Brain microvascular endothelial cell (primary cell): ENCODE results near the gene DAPK1.

Source experiments
- DNase-seq: peaks from one replicate; pipeline ENCODE4 v3.0.0-alpha.2; 2020
- H3K27ac ChIP-seq: fragments of 250-450 bp; sonication (Bioruptor Pico); 2 replicates; pipeline ENCODE4 v1.5.1; 2020; ENCODE audit warnings: mild to moderate bottlenecking, moderate library complexity
- H3K27me3 ChIP-seq: fragments of 250-450 bp; sonication (Bioruptor Pico); replicated peaks from 2 replicates; pipeline ENCODE4 v1.5.1; 2020; ENCODE audit warnings: mild to moderate bottlenecking
- H3K36me3 ChIP-seq: fragments of 250-450 bp; sonication (Bioruptor Pico); replicated peaks from 2 replicates; pipeline ENCODE4 v1.5.1; 2020; ENCODE audit warnings: mild to moderate bottlenecking
- H3K4me3 ChIP-seq: 2 replicates; pipeline ENCODE4 v1.5.1; 2011; ENCODE audit warnings: low read depth, mild to moderate bottlenecking, control low read depth, low read length, moderate library complexity
- CTCF ChIP-seq: IDR thresholded peaks from 2 replicates; pipeline ENCODE4 v1.5.1; 2011; ENCODE audit warnings: low read depth, mild to moderate bottlenecking, moderate library complexity, low read length, control low read depth, inconsistent platforms; ENCODE audit errors: missing control alignments
- in situ Hi-C: cut with HindIII; loops from 2 replicates; pipeline ENCODE4 v1.10.0; 2017; ENCODE audit warnings: low sequenced_read_pairs, low pct_ligation_motif_present

Gene DAPK1

DNA sequence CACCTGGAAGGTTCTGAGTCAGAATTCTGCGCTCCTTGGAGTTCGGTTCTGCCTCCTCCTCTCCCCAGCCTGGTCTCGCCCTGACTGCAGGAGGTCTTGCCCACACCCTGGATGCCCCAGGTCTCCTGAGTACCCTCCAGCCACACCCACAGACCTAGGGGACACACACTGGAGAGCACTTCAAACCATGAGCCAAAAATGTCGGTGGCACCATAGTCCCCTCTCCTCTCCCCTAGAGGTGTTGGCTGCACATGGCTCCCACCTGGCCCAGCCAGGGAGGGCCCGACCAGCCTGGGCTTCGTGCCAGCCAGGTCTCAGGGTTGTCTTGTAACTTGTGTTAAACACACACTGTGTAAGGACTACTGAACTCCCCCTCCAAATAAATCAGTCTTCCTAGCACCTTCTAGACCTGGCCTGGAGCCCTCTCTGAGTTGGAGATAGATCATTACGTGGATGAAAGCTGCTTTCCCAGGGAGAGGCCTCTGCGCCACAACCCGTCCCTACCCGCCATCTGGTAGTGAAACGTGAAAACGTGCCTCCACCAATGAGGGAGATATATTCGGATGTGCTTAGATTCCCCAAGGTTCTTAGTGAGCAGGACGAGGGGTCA is 178.3 kb downstream of the DAPK1 start:
- no peak for TF ChIP-seq CTCF
- H3K27ac ChIP-seq, result no peak overlapping the region
- no peak overlapping the region for H3K4me3 ChIP-seq
- DNase-seq, result no peak
- H3K27me3 ChIP-seq, result no peaks in the 10 kb centered on the region
- H3K36me3 ChIP-seq, result no peaks in the 10 kb centered on the region
- in situ Hi-C loops, result no loop called here

DNA sequence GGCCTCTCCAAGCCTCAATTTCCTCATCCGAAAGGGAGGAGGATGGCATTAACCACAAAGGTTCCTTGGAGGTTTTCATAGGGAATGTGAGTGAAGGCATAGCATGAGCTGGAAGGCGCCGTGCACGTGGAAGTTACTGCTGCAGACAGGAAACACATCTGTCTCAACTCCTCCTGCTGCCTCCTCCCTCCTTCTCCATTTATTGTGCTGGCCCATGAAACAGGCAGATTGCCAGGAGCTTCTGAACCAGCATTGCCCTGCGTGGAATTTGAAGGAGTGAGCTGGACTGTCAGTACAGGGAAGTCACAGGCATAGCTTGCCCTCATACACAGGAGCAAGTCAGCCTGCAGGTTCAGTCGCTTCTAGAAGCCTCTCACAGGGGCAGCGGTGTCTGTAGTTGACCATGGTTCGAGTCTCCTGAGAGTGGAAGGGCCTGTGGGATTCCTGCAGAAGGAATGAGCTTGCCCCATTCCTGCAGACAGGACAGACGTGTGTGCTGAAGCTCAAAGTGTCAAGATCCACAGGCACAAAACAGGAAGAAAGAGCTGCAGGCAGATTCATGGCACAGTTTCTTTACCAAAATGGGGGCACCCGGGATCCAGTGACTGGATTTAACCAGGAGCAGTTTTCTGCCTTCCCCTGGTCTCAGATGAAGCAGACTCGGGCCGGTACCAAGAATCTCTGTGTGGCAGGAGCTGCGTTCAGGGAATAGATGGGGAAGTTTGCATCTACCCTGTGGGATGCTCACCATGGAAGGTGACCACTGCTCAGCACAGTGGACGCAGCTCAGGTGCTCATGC is 179.5 kb downstream of the DAPK1 start:
- in situ Hi-C loops, result no loop called here
- DNase-seq, result no peak
- Histone ChIP-seq H3K27me3 (no peaks in the 10 kb centered on the region), H3K27ac (no peak overlapping the region), H3K4me3 (no peak overlapping the region), H3K36me3 (no peaks in the 10 kb centered on the region)
- TF ChIP-seq CTCF, result no peak

DNA sequence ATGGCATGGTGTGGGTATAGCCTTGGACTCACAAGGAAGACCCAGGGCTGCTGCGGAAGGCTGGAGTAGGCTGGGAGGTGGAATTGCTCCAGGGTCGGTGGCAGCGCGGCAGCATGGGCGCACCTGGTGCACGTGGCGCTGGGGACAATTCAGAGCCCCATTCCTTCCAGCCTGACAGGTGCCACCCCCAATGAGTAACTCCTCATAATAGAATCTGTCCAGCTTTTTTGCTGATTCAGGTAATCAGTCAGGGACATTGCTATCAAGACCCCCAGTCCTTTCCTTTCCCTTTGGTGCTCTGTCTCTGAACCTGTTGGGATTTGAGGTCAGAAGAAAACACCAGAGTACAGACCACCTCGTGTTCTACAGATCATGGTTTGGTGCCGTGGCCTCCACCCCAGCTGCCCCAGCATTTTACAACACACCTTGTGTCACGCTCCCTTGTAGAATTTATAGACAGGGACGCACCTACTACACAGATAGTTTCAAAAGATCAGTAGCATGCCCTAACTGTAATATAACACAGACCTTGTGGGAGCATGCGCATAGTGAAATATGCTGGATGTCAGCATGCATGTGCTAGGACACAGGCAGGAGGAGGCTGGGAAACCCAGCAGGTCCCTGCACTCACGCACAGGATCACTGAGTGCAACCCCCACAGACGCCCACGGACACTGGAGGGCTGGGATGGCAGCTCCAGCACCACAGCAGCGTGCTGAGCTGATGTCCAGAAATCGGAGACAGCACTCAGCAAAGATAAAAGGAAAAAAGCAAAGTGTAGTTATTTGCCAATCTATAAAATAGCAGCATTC is 180.3 kb downstream of the DAPK1 start:
- no peak overlapping the region for H3K4me3 ChIP-seq
- no peak overlapping the region for H3K27ac ChIP-seq
- H3K27me3 ChIP-seq, result no peaks in the 10 kb centered on the region
- DNase-seq, result no peak
- no peaks in the 10 kb centered on the region for H3K36me3 ChIP-seq
- TF ChIP-seq CTCF, result no peak
- in situ Hi-C loops, result no loop called here

DNA sequence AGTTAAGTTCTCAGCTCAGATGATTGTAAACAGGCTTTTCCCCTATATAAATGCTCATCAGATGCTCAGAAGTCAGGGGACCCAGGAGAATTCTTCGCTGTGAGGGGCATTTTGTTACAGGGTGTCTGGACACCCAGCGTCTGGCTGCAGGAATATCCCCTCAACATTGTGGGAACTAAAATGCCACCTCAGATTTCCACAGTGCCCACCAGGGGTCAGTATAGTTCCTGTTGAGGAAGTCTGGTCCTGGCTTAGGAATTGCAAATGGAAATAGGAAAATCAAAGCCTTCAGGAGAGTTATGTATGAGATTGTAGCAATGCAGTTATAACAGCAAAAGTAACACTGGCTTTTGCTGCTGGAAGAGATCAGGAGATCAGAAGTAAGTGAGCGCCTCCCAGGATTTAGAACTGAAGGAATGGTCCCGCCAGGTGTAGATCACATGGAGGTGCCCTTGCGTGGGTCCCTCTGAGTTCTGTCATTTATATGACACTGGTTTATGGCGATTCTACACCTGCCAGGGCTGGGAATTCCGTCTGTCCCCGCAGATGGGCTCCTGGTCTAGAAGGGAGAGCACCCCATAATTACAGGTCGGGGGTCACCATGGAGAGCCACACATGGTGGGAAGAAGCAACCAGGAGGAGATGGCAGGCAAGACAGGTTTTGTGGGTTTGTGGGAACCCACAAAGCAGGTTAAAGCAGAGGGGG is 181.1 kb downstream of the DAPK1 start:
- TF ChIP-seq CTCF, result peak; percentile 86
- Histone ChIP-seq H3K36me3 (no peaks in the 10 kb centered on the region), H3K27me3 (no peaks in the 10 kb centered on the region), H3K4me3 (no peak overlapping the region), H3K27ac (no peak overlapping the region)
- peak; percentile 62 for DNase-seq
- in situ Hi-C loops, result no loop called here

DNA sequence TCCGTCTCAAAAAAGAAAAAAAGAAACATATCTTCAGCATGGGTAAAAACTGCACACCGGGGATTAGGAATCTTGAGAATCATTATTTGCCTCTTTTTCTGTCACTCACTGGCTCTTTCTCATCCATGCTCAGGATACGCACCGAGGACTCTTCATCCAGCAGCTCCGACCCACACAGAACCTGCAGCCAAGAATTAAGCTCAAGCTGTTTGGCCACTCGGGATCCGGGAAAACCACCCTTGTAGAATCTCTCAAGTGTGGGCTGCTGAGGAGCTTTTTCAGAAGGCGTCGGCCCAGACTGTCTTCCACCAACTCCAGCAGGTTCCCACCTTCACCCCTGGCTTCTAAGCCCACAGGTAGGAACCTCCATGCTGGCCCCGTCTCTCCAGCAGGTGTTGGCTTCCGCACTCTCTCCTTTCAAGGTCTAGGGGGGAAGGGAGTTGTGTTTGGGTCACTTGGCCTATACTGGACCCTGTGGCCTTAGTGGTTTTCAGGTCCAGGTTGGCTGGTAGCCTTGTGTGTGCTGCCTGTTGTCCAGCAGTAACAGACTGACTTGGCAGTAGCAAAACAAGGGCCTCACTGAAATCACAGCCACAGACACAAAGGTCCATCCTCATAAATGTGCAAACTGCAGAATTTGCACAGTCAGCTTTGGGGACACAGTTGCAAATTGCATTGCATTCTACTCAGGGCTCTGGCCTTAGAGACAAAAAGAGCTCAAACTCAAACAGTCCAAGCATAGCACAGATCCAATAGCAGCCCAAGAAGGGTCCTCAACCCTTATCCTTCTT is 183.8 kb downstream of the DAPK1 start:
- no peak for DNase-seq
- no peak for TF ChIP-seq CTCF
- Histone ChIP-seq H3K27me3 (no peaks in the 10 kb centered on the region), H3K4me3 (no peak overlapping the region), H3K27ac (no peak overlapping the region), H3K36me3 (no peaks in the 10 kb centered on the region)
- in situ Hi-C loops, result no loop called here
